ENCODE results near the gene GCC2.

DNA sequence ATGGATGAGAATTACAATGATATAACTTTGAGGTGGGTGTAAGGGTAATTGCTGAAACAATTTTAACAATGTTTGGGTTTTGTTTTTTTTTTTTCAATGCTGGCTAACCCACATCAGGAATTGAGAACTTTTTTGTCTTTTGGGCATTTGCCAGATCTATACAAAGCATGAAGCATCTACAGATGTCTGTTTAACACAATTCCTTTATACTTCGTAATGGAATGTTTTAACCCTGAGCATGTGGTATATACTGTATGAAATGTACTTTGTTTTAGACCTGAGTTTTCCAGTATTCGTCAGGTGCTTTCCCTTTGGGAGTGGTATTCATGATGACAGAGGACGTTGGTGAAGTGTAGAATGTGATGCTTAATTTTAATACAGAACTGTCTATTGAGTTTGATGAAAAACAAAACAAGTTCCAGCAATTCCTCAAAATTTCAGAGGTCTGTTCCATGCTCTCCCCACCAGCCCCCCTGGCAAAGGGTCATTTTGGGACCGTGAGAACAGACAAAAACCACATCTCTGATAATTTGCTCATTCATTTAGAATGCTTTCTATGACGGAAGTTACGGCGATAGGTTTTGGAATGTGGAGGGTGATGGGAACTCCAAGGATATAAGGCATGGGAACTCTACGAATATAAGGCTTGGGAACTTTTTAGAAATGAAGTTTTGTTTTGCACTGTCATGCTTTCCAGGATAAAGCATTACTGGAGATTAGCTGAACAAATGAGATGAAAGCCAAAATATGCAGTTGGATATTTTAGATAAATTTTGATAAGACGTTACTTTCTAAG, 99.4 kb downstream of the GCC2 start:
- TF ChIP-seq, protein P1, sequence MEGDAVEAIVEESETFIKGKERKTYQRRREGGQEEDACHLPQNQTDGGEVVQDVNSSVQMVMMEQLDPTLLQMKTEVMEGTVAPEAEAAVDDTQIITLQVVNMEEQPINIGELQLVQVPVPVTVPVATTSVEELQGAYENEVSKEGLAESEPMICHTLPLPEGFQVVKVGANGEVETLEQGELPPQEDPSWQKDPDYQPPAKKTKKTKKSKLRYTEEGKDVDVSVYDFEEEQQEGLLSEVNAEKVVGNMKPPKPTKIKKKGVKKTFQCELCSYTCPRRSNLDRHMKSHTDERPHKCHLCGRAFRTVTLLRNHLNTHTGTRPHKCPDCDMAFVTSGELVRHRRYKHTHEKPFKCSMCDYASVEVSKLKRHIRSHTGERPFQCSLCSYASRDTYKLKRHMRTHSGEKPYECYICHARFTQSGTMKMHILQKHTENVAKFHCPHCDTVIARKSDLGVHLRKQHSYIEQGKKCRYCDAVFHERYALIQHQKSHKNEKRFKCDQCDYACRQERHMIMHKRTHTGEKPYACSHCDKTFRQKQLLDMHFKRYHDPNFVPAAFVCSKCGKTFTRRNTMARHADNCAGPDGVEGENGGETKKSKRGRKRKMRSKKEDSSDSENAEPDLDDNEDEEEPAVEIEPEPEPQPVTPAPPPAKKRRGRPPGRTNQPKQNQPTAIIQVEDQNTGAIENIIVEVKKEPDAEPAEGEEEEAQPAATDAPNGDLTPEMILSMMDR (IDR thresholded peaks at IDR 0.05; ENCODE audit: poor library complexity): no peak
- no peak for TF ChIP-seq EZH2phosphoT487 (IDR thresholded peaks at IDR 0.05; ENCODE audit: low read depth, severe bottlenecking, unreplicated experiment)

Measured in hepatocyte (in vitro differentiated cells).